DMS153 treated with DMSO at 0.1 percent for 48 hours (cell line): ENCODE data around the gene FGR.
"Not testable (repeated sequence)": the region's sequence is repeated elsewhere in the genome, so short reads cannot be mapped to it uniquely, and the experiment has no call there.

Experiments used
- DNase-seq: peaks from one replicate; lab custom pipeline; 2025; ENCODE audit not compliant: unreplicated experiment; lab: John Stamatoyannopoulos, UW

FGR gene

GRCh38 chr1:27635396-27636142 is 584 bp upstream of the FGR start:
- no peak for DNase-seq

- no peak for DNase-seq
Observed at GRCh38 chr1:27634177-27634984, 604 bp downstream of the FGR start.

GRCh38 chr1:27633640-27634176 is 1.3 kb downstream of the FGR start:
- DNase-seq, result no peak

- no peak for DNase-seq
Observed at GRCh38 chr1:27633298-27633610, 1.7 kb downstream of the FGR start.

- no peak for DNase-seq
Observed at GRCh38 chr1:27632387-27633297, 2.3 kb downstream of the FGR start.

- DNase-seq, result no peak
Observed at GRCh38 chr1:27630859-27631491, 4.0 kb downstream of the FGR start.

- no peak for DNase-seq
Observed at GRCh38 chr1:27628712-27629111, 6.3 kb downstream of the FGR start.

- not testable (repeated sequence) for DNase-seq
Observed at GRCh38 chr1:27627733-27628132, 7.3 kb downstream of the FGR start.

GRCh38 chr1:27627061-27627460 is 7.9 kb downstream of the FGR start:
- no peak for DNase-seq

GRCh38 chr1:27626031-27626935 is 8.7 kb downstream of the FGR start:
- DNase-seq, result no peak

GRCh38 chr1:27624467-27625178 is 10.4 kb downstream of the FGR start:
- DNase-seq, result no peak

- no peak for DNase-seq
Observed at GRCh38 chr1:27623327-27624212, 11.4 kb downstream of the FGR start.

- no peak for DNase-seq
Observed at GRCh38 chr1:27622828-27623227, 12.2 kb downstream of the FGR start.

GRCh38 chr1:27621051-27621920 is 13.7 kb downstream of the FGR start:
- DNase-seq, result no peak

GRCh38 chr1:27619782-27620438 is 15.1 kb downstream of the FGR start:
- not testable (repeated sequence) for DNase-seq

GRCh38 chr1:27618341-27619082 is 16.5 kb downstream of the FGR start:
- DNase-seq, result no peak
